ENCODE data around the gene S100A2.
A peak's percentile ranks its signal among the peaks of the same experiment; 100 is the strongest.

S100A2 gene

DNA sequence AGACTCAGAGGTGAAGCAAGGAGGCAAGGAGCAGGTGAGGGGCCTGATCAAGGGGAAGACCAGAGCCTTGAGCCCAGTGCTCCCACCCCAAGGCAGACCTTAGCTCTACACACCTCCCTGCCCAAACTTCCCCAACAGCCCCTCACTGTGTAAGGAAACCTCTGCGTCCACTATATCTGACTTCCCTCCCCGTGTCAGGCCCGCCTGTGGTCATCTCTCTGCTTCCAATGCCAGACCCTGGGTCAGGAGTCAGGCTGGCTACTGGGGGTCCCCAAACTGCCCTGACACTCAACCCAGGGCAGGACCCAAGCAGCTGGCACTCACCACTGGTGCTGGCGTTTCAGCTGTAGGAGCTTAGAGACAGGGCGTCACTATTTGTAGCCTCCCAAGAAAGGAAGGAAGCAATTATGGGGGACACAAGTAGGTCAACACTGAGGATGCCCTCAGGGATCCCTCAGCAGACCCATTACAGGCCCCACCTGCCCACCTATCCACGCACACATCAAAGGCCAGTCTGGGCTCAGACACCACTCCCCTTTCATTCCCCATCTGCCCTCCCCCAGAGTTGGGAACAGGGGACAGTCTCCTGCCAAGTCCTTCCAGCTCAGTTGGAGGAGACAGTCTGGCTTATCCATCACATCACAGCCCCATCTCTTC is 15.8 kb downstream of the S100A2 start:
- no peak overlapping the region for H3K4me3 ChIP-seq (replicated peaks; ENCODE audit: low read depth, low read length)
- TF ChIP-seq, protein P1, sequence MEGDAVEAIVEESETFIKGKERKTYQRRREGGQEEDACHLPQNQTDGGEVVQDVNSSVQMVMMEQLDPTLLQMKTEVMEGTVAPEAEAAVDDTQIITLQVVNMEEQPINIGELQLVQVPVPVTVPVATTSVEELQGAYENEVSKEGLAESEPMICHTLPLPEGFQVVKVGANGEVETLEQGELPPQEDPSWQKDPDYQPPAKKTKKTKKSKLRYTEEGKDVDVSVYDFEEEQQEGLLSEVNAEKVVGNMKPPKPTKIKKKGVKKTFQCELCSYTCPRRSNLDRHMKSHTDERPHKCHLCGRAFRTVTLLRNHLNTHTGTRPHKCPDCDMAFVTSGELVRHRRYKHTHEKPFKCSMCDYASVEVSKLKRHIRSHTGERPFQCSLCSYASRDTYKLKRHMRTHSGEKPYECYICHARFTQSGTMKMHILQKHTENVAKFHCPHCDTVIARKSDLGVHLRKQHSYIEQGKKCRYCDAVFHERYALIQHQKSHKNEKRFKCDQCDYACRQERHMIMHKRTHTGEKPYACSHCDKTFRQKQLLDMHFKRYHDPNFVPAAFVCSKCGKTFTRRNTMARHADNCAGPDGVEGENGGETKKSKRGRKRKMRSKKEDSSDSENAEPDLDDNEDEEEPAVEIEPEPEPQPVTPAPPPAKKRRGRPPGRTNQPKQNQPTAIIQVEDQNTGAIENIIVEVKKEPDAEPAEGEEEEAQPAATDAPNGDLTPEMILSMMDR (IDR thresholded peaks at IDR 0.05; ENCODE audit: low read length, missing control alignments): no peak
- DNase-seq (ENCODE audit: low read depth): no peak

DNA sequence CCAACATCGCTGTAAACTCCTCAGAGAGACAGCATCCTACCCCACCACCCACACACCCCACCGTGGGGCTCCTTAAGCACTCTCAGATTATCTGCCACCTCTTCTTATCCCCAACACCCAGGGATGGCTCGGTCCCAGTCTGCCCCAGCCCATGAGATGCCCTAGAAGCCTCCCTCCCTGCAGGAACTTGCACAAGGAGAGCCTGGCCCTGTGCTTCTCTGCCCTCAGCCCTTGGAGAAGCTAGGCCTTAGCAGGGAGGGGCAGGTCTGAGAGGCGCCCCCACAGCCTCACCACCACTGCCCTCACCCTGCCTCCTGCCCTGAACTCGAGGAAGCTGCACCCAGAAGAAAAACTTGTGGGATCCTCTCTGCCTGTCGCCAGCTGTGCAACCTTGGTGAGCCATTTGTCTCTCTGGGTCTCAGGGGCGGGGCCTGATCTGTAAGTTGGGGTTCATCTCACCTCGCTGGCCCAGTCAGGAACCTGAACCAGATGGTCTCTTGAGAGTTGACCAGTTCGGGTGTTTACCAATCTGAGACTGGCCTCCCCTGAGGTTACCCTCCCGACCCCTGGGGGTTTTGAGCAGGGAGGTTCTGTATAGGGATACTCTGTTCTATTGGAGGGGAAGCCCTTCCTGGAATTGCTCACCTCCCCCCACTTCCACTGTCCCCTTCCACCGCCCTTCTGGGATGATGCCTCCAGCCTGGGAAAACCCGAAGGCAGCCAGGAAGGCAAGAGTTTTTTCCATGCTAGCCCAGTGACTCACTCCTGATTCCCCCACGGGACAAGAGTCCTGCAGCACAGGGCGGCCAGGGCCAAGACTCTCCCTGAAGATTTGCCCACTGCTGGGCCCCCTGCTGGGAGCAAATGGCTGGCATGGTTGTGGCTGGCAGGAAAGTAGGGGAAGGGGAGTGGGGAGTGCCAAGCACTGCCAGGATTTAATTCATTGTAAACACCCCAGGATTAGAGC is 16.6 kb downstream of the S100A2 start, which contains the start of gene S100A3:
Gene S100A3, minus strand, starts transcription at position 537 of the 967 bp plus-strand sequence. CDS start 773 bp downstream, outside the sequence.
- TF ChIP-seq, protein P1 (IDR thresholded peaks at IDR 0.05; ENCODE audit: low read length, missing control alignments): peak; percentile 23
- peak; percentile 88 for DNase-seq (ENCODE audit: low read depth)
- no peak within 1 kb of the TSS for H3K4me3 ChIP-seq (replicated peaks; ENCODE audit: low read depth, low read length)

DNA sequence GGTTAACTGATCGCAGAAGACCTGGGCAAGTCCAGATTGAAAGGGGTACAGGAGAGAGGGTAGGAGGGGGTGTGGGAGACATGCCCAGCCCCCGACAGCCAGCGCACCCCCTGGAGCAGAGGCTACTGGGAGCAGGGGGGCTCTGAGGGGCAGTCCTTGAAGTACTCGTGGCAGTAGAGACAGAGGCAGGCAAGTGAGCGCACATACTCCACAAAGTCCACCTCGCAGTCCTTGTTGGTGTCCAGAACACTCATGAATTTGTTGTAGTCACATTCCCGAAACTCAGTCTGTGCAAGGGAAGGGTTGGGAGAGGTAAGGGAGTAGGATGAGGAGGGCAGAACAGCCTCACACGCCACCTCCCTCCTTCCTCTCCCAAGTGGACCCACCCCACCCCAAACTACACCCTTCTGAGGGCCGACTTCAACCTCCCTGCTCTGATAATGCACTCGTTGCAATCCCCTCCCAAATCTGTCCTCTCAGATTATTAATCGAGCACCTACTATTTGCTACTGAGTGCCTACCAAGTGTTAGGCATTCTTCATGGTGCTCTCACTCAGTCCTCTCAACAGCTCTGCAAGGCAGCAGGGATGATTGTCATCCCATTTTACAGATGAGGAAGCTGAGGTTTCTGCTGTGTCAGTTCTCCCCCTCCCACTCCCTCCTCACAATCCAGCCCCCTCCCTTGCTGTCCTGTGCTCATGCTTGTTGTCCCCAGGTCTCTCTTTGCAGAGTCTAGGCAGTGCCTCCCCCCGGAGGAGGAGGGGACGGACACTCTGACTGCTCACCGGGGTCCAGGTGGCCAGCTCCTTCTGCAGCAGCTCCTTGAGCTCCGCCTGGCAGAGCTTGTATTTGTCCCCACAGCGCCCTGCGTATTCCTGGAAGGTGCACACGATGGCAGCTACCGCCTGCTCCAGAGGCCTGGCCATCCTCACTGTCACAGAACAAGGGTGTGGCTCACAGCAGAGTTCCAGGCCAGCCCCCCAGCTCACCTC is 17.8 kb downstream of the S100A2 start:
- TF ChIP-seq, protein P1 (IDR thresholded peaks at IDR 0.05; ENCODE audit: low read length, missing control alignments): no peak
- no peak for DNase-seq (ENCODE audit: low read depth)
- H3K4me3 ChIP-seq (replicated peaks; ENCODE audit: low read depth, low read length): no peak overlapping the region

DNA sequence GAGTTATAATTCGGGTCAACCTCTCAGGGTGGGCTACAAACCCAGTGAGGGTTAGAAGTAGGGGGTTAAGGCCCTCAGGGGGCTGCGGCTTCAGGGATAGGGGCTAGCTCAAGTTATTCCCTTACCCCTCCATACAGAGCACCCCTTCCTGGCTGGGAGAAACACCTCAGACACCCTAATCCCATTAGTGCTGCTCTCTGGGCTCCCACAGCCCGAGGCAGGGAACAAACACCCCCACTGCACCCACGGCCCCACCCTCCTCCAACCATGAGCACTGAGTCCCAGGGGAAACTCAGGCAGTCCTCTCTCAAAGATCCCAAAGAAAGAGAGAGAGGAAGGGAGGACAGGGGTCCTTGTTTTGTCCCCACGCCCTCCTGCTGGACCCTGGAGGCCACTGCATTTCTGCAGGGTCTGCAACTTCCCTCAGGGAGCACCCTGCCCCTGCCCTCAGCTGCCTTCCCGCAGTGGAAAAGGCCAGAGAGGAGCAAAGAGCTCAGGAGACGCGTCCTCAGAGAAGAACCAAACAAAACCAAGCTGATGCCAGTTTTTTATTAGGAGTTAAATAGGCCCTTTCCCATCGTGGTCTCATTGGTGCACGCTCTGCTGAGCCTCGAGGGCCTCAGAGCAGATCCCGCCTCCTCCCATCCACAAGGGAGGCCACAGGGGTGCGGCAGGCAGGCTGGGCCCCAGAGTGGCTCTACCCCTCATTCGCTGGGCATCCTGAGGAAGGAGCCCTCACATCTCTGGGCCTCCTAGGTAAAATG is 18.7 kb downstream of the S100A2 start:
- DNase-seq (ENCODE audit: low read depth): no peak
- H3K4me3 ChIP-seq (replicated peaks; ENCODE audit: low read depth, low read length): no peak overlapping the region

DNA sequence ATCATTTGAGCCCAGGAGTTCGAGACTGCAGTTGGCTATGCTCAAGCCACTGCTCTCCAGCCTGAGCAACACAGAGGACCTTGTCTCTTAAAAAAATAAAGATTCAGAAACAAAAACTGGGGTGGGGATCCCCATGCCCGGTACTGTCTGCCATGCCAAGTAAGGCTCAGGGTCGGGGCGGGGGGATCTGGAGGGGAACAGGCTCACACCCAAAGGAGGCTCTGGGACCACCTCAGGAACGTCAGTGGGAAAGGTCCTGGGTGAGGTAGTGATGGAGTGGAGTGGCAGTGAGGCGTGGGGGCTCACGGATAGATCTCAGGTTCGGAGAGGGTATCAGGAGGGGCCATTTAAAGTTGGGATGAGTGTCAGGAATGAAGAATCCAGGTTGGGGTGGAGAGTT is 19.3 kb downstream of the S100A2 start:
- no peak for DNase-seq (ENCODE audit: low read depth)
- no peak overlapping the region for H3K4me3 ChIP-seq (replicated peaks; ENCODE audit: low read depth, low read length)
- TF ChIP-seq, protein P1 (IDR thresholded peaks at IDR 0.05; ENCODE audit: low read length, missing control alignments): no peak

More for the DNA sequence above, 18.7 kb downstream of the S100A2 start:
- TF ChIP-seq, protein P1 (IDR thresholded peaks at IDR 0.05; ENCODE audit: low read length, missing control alignments): no peak
